Activated gamma-delta T cell treated with anti-CD3 and anti-CD28 coated beads, Interleukin-2, amount 50 U/mL, for 16 hours (primary cell): ENCODE measurements around the gene ZNF430.
A peak's percentile ranks its signal among the peaks of the same experiment; 100 is the strongest.
"Not testable (repeated sequence)": the region's sequence is repeated elsewhere in the genome, so short reads cannot be mapped to it uniquely, and the experiment has no call there.

Experiments used
- DNase-seq: peaks from one replicate; pipeline ENCODE4 v3.0.0-alpha.2; 2020; ENCODE audit warnings: low read depth

ZNF430 gene

DNA sequence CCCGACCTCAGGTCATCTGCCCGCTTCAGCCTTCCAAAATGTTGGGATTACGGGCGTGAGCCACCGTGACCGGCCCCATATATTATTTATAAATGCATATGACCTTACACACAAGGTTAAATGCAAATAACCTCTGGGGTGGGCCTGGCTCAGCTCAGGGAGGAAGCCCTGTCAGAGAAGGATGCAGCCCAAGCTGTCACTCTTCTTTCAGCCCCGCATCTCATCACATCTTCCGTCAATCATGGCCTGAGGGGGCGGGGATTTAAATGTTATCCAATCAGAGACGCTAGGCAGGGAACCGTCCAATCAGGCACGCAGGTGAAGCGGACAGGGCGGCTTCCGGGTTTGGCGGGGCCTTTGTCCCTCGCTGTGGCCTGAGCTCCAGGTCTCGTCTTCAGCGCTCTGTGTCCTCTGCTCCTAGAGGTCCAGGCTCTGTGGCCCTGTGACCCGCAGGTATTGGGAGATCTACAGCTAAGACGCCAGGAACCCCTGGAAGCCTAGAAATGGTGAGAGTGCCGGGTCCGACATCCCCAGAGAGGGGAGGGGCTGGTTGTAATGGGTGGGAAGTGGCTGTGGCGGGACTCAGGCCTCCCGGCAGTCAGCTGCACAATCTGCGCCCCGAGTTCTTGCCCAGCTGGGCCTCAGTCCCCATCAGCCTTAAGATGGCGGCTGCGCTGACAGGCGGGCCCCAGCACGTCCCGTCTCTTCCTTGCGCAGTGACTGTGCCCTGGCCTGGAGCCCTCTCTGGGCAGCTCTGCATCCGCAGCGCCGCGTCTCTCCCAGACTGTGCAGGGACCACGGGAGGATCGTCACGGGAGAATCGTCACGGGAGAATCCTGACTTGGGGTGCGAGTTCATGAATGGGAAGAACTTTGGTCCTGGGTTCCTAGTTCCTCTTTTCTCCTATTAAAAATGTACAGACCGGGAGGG lies at the start of gene ZNF430:
ZNF430 (plus strand) TSS at position 360 of the 930 bp plus-strand sequence; CDS start at position 504, 144 bp downstream.
- peak; percentile 91 for DNase-seq

DNA sequence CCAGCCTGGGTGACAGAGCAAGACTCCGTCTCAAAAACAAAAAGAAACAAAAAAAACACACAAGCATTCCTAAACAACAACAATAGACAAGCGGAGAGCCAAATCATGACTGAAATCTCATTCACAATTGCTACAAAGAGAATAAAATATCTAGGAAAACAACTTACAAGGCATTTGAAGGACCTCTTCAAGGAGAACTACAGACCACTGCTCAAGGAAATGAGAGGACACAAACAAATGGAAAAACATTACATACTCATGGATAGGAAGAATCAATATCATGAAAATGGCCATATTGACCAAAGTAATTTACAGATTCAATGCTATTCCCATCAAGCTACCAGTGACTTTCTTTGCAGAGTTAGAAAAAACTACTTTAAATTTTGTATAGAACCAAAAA lies 27.7 kb upstream of the ZNF430 start:
- not testable (repeated sequence) for DNase-seq

DNA sequence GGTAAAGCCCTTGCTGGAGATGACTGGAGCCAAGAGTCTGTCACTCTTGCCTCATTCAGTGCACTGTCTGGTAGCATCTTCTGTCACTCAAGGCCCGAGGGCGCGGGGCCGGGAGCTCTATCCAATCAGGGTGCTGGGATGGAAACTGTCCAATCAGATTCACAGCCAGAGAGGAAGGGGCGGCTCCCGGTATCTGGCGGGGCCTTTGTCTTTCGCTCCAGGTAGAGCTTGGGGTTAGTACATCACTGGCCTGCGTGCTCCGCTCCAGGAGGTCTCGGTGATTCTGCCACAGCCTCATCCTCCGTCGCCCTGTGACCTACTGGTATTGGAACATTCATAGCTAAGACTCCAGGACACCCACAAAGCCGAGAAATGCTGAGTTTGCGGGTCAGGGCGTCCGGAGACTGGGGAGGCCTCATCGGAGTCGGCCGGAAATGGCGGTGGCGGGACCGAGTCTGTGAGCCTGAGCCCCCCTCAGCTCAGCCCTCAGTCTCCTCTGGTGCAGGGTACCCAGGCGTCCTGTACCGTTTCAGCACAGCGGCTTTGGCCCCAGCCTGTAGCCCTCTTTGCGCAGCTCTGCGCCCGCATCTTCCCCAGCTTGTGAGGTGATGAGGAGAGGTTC lies 20.6 kb upstream of the ZNF430 start:
- peak; percentile 76 for DNase-seq

DNA sequence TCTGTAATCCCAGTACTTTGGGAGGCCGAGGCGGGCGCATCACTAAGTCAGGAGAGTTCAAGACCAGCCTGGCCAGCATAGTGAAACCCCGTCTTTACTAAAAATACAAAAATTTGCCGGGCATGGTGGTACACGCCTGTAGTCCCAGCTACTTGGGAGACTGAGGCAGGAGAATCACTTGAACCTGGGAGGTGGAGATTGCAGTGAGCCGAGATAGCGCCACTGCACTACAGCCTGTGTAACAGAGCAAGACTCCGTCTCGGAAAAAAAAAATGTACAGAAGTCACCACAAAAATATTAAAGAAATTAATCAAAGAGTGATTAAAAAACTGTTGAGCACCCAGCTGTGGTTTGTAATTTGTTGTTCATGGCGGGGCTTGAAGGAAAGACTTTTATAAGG lies 781 bp downstream of the ZNF430 start:
- DNase-seq: not testable (repeated sequence)

DNA sequence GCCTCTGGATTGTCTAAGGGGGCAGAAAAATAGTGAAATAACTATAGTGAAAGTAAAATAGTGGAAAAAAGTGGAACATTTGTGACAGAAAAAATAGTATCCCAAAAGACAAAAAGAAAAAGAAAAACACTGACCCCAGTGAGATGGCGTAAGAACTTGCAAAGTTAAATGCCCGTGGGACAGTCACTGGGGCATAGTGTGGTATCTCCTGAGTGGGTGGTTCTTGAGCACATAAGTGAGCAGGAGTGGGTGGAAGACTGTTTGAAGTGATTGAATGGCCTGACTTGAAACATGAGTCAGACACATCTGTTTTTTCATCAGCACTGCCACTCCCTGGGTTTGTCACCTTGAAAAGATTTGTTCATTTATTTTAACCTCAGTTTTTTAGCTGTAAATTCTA lies 2.5 kb downstream of the ZNF430 start:
- DNase-seq: peak; percentile 16

DNA sequence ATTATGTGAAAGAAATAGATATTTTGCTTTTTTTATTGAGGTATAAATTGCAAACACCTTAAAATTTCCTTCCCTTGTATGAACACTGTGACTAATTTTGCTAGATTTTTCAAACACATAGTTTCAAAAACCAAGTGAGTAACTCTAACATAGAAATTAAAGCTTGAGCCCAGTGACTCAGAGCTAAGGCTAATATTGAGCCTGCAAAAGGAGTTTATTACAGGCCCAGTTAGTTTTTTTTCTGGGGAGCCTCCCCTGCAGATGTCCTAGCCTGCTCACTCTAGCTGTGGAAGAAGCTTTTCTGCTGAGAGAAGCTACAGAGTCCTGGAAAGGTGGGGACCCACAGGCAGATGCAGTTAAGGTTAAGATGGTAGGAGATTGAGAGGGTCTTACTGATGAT lies 3.4 kb downstream of the ZNF430 start:
- DNase-seq: no peak

DNA sequence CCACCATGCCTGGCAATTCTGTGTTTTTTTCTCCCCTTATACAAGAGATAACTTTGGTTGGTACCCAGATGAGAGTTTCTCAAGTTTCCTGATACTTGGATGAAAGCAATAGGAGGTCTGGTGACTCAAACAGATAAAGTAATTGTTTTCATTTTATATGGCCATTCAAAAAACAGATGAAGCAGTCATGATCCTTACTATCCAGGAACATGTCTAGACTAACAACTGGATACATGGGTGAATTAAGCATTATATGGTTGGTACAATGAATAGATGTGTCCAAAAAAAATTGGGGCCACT lies 8.5 kb downstream of the ZNF430 start:
- DNase-seq: no peak

DNA sequence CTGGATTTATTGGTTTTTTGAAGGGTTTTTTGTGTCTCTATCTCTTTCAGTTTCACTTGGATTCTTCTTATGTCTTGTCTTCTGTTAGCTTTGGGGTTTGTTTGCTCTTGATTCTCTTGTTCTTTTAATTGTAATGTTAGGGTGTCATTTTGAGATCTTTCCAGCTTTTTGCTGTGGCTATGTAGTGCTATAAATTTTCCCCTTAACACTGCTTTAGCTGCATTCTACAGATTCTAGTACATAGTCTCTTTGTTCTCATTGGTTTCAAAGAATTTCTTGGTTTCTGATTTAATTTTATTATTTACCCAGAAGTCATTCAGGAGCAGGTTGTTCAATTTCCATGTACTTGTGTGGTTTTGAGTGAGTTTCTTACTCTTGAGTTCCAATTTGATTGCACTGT lies 24.6 kb downstream of the ZNF430 start:
- no peak for DNase-seq

DNA sequence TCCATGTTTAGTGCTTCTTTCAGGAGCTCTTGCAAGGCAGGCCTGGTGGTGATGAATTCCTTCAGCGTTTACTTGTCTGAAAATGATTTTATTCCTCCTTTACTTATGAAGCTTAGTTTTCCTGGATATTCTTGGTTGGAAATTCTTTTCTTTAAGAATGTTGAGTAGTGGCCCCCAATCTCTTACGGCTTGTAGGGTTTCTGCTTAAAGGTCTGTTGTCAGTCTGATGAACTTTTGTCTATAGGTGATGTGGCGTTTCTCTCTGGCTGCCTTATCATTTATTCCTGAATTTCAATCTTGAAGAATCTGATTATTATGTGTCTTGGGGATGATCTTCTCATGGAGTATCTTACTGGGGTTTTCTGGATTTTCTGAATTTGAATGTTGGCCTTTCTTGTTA lies 26.0 kb downstream of the ZNF430 start:
- DNase-seq: no peak

DNA sequence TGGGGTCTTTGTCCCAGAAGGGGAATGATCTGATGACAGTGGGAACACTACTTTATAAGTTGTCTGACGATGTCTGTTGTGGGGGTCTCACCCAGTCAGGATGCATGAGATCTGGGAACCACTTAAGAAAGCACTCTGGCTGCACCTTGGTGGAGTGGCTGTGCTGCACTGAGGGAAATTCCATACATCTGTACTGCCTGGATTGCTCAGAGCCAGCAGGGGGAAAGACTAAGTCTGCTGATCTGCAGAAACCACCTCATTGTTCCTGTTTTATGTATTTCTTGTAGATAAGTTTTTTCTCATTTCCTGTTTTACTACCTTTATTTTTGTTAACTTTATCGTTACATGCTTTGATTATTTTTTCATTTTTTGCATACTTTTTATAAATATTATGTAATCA lies 27.3 kb downstream of the ZNF430 start:
- DNase-seq: no peak

DNA sequence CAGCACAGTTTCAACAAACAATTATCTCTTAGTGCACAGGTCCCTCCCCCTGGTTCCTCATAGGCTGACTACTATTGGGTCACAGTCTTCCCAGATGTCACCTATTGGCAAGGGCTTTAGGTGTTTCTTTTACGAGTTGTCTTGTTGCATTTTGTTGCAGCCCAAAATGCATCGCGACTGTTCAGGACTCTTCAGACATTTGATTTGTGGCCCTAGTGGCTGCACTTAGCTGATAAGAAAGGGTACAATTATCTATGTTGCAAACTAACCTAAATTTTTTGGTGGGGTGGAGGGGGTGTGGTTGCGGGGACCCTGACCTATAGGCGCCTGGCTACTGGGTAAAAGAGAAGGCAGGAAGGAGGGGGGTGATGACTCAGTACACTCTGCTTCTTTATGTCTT lies 32.4 kb downstream of the ZNF430 start:
- no peak for DNase-seq

DNA sequence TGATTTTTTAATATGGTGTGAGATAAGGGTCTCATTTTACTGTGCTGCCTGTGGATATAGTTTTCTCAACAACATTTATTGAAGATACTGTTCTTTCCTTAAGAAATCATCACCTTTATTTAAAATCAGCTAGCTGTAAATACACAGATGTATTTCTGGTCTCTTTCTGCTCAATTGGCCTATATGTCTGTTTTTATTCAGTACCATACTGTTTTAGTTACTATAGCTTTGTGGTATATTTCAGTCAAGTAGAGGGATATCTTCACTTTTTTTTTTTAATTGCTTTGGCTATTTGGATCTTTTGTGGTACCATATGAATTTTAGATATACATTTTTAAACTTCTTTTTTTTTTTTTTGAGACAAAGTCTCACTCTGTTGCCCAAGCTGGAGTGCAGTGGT lies 44.9 kb downstream of the ZNF430 start:
- DNase-seq: no peak

DNA sequence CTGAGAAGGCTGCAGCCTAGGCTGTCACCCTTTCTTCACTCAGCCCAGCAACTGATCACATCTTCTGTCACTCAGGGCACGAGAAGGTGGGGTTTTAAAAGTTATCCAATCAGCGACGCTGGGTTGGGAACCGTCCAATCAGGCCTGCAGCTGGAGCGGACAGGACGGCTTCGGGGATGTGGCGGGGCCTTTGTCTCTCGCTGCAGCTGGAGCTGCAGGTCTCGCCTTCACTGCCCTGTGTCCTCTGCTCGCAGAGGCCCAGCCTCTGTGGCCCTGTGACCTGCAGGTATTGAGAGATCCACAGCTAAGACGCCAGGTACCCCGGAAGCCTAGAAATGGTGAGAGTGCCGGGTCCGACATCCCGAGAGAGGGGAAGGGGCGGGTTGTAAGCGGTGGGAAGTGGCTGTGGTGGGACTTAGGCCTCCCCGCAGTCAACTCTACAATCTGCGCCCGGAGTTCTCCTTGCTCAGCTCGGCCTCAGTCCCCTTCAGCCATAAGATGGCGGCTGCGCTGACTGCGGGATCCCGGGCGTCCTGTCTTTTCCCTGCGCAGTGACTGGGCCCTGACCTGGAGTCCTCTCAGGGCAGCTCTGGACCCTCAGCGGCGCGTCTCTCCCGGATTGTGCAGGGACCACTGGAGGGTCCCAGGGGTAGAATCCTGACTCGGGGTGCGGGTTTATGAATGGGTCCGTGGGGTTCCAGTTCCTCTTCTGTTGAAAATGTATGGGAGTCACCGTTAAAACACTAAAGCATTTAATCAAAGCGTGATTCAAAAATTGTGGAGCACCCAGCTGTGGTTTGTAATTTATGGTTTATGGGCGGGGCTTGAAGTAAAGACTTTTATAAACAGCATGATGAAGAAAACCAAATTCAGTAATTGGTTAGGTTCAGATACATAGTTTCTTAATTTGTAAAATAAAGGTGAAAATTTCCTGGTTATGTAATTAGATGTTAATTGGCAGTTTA lies 61.8 kb downstream of the ZNF430 start, which contains the start of gene ZNF714:
ZNF714 (plus strand) TSS at position 193 of the 965 bp plus-strand sequence. CDS start 16,066 bp downstream, outside the sequence.
- peak; percentile 55 for DNase-seq

DNA sequence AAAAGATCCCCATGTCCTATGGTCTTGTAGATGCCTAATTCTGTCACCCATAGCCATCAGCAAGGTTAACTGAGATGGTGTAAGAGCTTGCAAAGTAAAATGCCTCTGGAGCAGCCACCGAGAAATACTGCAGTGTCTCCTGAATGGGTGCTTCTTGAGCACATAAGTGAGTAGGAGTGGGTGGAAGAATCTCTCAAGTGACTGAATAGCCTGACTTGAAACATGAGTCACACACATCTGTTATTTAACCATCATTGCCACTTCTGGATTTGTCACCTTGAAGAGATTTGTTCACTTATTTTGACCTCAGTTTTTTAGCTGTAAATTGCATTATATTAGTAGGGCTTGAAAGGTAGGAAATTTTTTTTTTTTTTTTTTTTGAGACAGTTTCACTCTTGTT lies 63.9 kb downstream of the ZNF430 start:
- DNase-seq: no peak

DNA sequence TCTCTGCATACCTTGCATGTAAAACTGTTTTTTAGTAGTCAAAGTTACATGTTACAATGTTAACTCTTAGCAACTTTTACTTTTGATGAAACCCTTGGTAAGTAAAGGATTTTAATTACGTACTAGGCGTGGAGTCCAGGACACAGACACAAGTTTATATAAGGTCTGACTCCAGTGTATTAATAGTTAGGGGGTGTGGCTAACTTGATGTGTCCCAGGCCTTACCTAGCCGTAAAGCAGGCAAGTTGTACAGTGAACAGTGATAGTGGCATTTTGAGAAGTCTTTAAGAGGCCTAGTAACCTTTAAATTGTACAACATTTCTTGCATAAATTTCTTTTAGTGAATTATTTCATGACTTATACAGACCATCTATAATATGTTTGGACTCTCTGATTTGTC lies 67.4 kb downstream of the ZNF430 start:
- DNase-seq: no peak

DNA sequence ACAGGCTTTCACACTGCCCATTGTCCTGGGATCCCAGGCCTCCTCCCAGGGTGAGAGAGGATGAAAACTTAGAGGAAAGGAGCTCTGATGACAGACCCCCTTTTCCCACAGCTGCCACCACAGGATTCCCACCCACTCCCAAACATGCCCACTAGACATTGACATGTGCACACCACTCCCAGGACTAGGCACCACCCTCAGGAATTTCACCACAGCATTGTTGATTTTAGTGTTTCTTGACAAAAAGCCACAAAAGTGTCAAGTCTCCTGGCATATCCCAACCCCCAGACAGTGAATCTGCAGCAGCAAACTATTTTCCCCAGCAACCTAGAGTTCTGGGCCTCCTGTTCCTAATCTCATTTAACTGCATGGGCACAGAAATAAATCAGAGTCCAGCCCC lies 71.7 kb downstream of the ZNF430 start:
- no peak for DNase-seq

DNA sequence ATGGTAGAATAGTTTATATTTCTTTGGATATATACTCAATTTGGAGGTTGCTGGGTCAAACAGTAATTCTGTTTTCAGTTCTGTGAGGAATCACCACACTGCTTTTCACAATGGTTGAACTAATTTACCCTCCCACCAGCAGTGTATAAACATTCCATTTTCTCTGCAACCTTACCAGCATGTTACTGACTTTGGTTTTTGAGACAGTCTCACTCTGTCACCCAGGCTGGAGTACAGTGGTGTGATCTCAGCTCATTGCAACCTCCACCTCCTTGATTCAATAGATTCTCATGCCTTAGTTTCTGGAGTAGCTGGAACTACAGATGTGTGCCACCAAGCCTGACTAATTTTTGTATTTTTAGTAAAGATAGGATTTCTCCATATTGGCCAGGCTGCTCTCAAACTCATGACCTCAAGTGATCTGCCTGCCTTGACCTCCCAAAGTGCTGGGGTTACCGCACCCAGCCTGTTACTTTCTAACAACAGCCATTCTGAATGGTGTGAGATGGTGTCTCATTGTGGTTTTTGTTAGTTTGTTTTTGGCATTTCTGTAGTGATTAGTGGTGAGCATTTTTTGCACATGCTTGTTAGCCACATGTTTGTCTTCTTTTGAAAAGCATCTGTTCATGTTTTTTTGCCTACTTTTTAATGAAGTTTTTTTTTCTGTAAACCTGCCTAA lies 74.0 kb downstream of the ZNF430 start:
- no peak for DNase-seq

DNA sequence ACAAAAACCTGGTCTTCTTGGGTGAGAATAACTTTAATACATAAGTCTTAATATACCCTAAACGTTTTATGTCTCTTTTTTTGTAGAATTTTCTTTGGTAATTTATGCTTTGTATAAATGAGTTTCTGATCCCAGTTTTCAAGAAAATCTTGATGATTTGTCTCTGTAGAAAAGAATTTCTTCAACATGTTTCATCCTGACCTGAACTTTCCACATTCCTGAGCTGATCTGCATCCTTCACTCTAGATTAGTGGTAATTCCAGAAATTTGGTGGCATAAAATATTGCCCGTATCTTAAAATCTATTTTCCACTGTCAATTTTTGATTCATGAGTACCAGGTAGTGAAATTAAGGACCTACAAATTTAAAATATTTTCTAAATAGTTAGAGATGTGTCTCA lies 77.8 kb downstream of the ZNF430 start:
- no peak for DNase-seq

DNA sequence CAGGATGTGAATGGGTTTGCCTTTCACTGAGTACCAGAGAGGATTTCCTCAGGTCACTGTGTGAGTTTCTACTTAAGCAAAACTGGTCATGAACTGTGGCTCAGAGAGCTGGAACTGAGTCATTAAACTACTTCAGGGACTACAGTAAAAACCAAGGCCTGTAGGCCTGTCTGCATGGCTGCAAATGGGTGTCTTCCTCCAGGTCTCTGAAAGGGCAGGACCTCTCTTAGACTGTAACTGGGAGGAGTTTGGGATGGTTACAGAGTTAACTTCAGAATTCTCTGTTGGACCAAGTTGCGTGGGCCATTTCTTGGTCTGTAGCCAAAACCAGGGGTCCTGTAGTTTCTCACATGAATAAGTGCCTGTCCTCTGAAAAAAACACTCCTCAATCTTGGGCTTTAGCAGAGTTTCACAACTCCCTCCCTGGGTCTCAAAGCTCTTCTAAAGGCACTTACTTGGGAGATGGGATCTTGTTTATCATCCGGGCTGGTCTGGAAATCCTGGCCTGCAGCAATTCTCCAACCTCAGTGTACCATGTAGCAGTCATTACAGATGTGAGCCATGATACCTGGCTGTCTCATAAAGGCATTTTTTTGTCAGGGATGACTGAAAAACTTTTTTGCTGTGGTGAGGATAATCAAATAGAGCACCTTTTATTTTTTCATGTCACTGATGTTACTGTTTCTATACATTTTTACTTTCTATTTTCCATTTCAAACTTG lies 81.2 kb downstream of the ZNF430 start:
- no peak for DNase-seq

DNA sequence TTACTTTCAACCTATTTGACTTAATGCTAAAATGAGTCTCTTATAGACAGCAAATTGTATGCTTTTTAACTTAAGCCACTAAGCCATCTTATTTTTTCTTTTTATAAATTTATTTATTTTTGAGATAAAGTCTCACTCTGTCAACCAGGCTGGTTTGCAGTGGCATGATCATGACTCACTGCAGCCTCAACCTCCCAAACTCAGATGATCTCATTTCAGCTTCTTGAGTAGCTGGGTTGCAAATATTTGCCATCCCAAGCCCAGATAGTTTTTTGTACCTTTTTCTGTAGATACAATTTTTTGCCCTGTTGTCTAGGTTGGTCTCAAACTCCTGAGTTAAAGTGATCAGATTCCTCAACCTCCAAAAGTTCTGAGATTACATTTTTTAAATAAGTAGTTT lies 88.7 kb downstream of the ZNF430 start:
- no peak for DNase-seq
